CD8-positive, alpha-beta memory T cell (primary cell): ENCODE data around the gene TGM5. TPM values are rescaled to one million over a fixed set of nuclear protein-coding genes. Genes with fewer than 3 reads are reported as not detected.
"Not testable (repeated sequence)": the region's sequence is repeated elsewhere in the genome, so short reads cannot be mapped to it uniquely, and the experiment has no call there.

Experiments
- CTCF ChIA-PET: fragments of 350-600 bp; sonication (Branson Sonifier 250); formaldehyde crosslinking; loops from one replicate; lab custom pipeline; 2021; ENCODE audit warnings: antibody characterized with exemption; lab: Charles Lee
- POLR2A ChIA-PET: fragments of 350-600 bp; sonication (Branson Sonifier 250); formaldehyde crosslinking; loops from one replicate; lab custom pipeline; 2021; ENCODE audit warnings: antibody characterized with exemption; lab: Charles Lee
- DNase-seq, 5 donors: peaks; one replicate each; pipeline versions ENCODE4 v3.0.0 to v3.0.0-alpha.2; 2020 to 2022; ENCODE audit warnings: mixed read lengths in 1 of 5
- H3K27ac ChIP-seq: one replicate; pipeline ENCODE4 v1.7.0; 2013; ENCODE audit warnings: low read depth, mild to moderate bottlenecking, low read length, moderate library complexity
- H3K27me3 ChIP-seq: 2 replicates; pipeline ENCODE4 v1.7.0; 2013; ENCODE audit warnings: low read length, mild to moderate bottlenecking; ENCODE audit not compliant: insufficient read depth, poor library complexity, severe bottlenecking
- H3K36me3 ChIP-seq: 2 replicates; pipeline ENCODE4 v1.7.0; 2013; ENCODE audit warnings: mild to moderate bottlenecking, low read length, moderate library complexity; ENCODE audit not compliant: insufficient read depth
- H3K4me1 ChIP-seq: 2 replicates; pipeline ENCODE4 v1.7.0; 2013; ENCODE audit warnings: mild to moderate bottlenecking, low read length, moderate library complexity; ENCODE audit not compliant: insufficient read depth
- H3K4me3 ChIP-seq: 2 replicates; pipeline ENCODE4 v1.7.0; 2013; ENCODE audit warnings: mild to moderate bottlenecking, low read length
- H3K9me3 ChIP-seq: 2 replicates; pipeline ENCODE4 v1.7.0; 2013; ENCODE audit warnings: mild to moderate bottlenecking, low read length
- H3K27ac Mint-ChIP-seq, 8 donors: one replicate each; pipeline ENCODE4 v1.8.0; 2020 to 2021; ENCODE audit warnings: mixed read lengths in 8 of 8, mild to moderate bottlenecking in 6 of 8, inconsistent platforms in 3 of 8, moderate library complexity in 3 of 8
- H3K27me3 Mint-ChIP-seq, 2 donors: one replicate each; pipeline ENCODE4 v1.8.0; 2020 to 2021; ENCODE audit warnings: mixed read lengths in 2 of 2, mild to moderate bottlenecking in 1 of 2, moderate library complexity in 1 of 2
- H3K36me3 Mint-ChIP-seq, 3 donors: one replicate each; pipeline ENCODE4 v1.8.0; 2020 to 2021; ENCODE audit warnings: mixed read lengths in 3 of 3, inconsistent platforms in 1 of 3, mild to moderate bottlenecking in 1 of 3
- H3K4me1 Mint-ChIP-seq, 3 donors: one replicate each; pipeline ENCODE4 v1.8.0; 2020 to 2021; ENCODE audit warnings: mixed read lengths in 3 of 3, inconsistent platforms in 1 of 3, mild to moderate bottlenecking in 1 of 3
- H3K4me3 Mint-ChIP-seq, 7 donors: one replicate each; pipeline ENCODE4 v1.8.0; 2020 to 2021; ENCODE audit warnings: mixed read lengths in 7 of 7, mild to moderate bottlenecking in 6 of 7, moderate library complexity in 4 of 7, inconsistent platforms in 2 of 7
- H3K9me3 Mint-ChIP-seq, 5 donors: one replicate each; pipeline ENCODE4 v1.8.0; 2020 to 2022; ENCODE audit warnings: mixed read lengths in 5 of 5, mild to moderate bottlenecking in 3 of 5, moderate library complexity in 2 of 5, inconsistent platforms in 1 of 5
- polyA plus RNA-seq: library from polyadenylated mRNA; unstranded; fragments of 300-500 nt; fragmentation: Illumina TruSeq; gene quantifications from one replicate; pipeline ENCODE4 v1.2.3, GENCODE V29; 2021
- total RNA-seq, 2 experiments: library from RNA; stranded (reverse); gene quantifications; one replicate each; pipeline ENCODE4 v1.2.3, GENCODE V29; 2021

TGM5 gene
- total and polyA plus RNA-seq, 3 experiments from 2014 or later = 0.18 TPM; not detected in 2

DNA sequence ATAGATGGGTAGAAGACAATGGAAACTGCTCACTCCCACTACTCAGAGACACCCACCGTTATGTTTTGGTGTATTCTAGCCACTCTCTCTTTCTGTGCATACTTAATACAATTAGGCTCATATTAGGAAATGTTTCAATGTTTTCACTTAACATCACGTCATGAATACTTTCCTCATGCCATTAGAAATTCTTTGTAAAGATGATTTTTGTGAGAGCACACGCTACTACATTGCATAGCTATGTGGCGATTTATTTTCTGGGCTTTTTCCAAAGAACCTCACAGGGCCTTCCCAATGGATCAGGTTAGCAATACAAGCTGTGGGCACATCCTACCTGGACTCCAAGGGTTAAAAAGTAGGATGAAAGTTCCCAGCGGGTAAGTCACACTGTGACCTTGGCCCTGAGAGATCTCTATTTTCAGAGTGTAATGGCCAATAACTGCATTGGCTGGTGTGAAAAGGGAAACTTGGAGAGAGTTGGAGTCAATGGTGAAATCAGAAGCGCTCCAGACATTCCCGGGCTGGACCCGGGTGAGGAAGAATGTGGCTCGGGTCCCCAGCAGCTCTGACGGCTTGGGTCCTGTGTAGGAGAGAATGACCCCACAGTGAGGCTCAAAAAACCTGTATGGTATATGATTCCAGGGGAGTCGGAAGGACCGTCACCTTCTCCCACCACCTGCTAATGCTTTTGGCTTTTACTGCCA is 25.8 kb upstream of the TGM5 start:
- peaks cover 31 to 64% of the 10 kb centered on the region in 2 donors for H3K27me3 Mint-ChIP-seq
- CTCF ChIA-PET = no interaction called here
- POLR2A ChIA-PET = no interaction called here

DNA sequence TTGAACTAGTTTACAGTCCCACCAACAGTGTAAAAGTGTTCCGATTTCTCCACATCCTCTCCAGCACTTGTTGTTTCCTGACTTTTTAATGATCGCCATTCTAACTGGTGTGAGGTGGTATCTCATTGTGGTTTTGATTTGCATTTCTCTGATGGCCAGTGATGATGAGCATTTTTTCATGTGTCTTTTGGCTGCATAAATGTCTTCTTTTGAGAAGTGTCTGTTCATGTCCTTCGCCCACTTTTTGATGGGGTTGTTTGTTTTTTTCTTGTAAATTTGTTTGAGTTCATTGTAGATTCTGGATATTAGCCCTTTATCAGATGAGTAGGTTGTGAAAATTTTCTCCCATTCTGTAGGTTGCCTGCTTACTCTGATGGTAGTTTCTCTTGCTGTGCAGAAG is 22.9 kb upstream of the TGM5 start:
- H3K27ac ChIP-seq, H3K27ac Mint-ChIP-seq, H3K4me3 Mint-ChIP-seq, H3K9me3 ChIP-seq, H3K36me3 Mint-ChIP-seq, H3K4me1 Mint-ChIP-seq, H3K27me3 ChIP-seq, H3K4me1 ChIP-seq, H3K9me3 Mint-ChIP-seq, POLR2A ChIA-PET, H3K4me3 ChIP-seq, DNase-seq, CTCF ChIA-PET, H3K36me3 ChIP-seq: not testable (repeated sequence)
- H3K27me3 Mint-ChIP-seq = peaks cover 18 to 50% of the 10 kb centered on the region in 2 donors

More for the DNA sequence above, 25.8 kb upstream of the TGM5 start:
- H3K4me3 ChIP-seq = no peak overlapping the region
- H3K27me3 ChIP-seq = peaks cover 6% of the 10 kb centered on the region
- H3K9me3 ChIP-seq = no peaks in the 10 kb centered on the region
- no peaks in the 10 kb centered on the region for H3K36me3 Mint-ChIP-seq
- no peaks in the 10 kb centered on the region for H3K4me1 ChIP-seq
- no peak for DNase-seq
- no peak overlapping the region for H3K27ac ChIP-seq
- H3K36me3 ChIP-seq = no peaks in the 10 kb centered on the region
- H3K27ac Mint-ChIP-seq = no peak overlapping the region
- H3K9me3 Mint-ChIP-seq = no peaks in the 10 kb centered on the region
- H3K4me1 Mint-ChIP-seq = peaks cover 0 to 10% (median 3%) of the 10 kb centered on the region in 3 donors
- H3K4me3 Mint-ChIP-seq = no peak overlapping the region

DNA sequence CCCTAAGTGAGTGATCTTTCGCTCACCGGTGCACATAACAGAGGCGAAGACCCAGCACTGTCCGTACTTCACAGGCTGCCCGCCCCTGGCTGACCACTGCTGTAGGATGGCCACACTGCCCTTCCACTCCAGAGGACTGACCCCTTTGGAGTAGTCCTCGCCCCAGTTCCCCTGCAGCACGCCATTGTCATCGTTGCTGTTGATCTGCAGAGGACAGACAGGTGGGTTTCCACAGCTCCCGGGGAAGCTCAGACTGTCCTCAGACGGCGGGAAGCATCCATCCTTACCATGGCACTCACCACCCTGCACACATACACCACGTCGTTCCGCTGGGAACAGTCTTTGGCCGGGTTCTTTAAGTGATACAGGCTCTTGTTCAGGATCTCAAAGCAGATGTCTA is 20.5 kb upstream of the TGM5 start:
- DNase-seq = no peak
- H3K27ac Mint-ChIP-seq = peak overlapping the region in 1 of 8 donors; percentile 17
- no peaks in the 10 kb centered on the region for H3K9me3 Mint-ChIP-seq
- H3K4me3 Mint-ChIP-seq = no peak overlapping the region
- H3K27me3 Mint-ChIP-seq = peaks cover 5 to 33% of the 10 kb centered on the region in 2 donors
- Histone ChIP-seq H3K27me3 (no peaks in the 10 kb centered on the region), H3K4me1 (no peaks in the 10 kb centered on the region), H3K36me3 (no peaks in the 10 kb centered on the region), H3K4me3 (no peak overlapping the region), H3K27ac (no peak overlapping the region), H3K9me3 (no peaks in the 10 kb centered on the region)
- POLR2A ChIA-PET = no interaction called here
- H3K4me1 Mint-ChIP-seq = peaks cover 0 to 4% (median 0%) of the 10 kb centered on the region in 3 donors
- CTCF ChIA-PET = interaction anchor here (1.2 to 5.2 kb wide), 4 partner anchors 11 to 73 kb away, joined by 3 to 66 read pairs (median 12); no protein-coding TSS in a partner anchor
- no peaks in the 10 kb centered on the region for H3K36me3 Mint-ChIP-seq

DNA sequence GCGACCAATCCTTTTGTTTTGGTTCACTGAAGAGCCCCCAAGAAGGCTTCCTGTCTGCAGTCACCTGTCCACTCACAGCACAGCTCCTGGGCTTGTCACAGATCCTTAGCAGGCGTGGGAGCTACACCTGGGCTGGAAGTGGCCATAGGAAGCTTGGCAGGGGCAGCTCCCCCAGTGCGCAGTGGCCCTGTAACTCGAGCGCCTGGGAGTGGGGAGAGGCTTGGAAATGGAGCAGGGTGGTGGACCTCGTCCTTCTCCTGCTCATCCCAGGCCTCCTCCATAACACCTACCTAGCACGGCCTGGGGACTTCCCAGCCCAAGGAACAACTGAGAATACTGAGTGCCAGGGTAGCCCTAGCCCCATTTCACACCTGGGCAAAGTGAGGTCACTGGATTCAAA is 19.3 kb upstream of the TGM5 start:
- no peak overlapping the region for H3K27ac Mint-ChIP-seq
- Histone ChIP-seq H3K27ac (no peak overlapping the region), H3K9me3 (no peaks in the 10 kb centered on the region), H3K4me1 (no peaks in the 10 kb centered on the region), H3K36me3 (no peaks in the 10 kb centered on the region), H3K4me3 (no peak overlapping the region), H3K27me3 (no peaks in the 10 kb centered on the region)
- peaks cover 0 to 4% (median 0%) of the 10 kb centered on the region in 3 donors for H3K4me1 Mint-ChIP-seq
- ChIA-PET POLR2A (no interaction called here), CTCF (interaction anchor here (0.6 to 5.2 kb wide), 14 partner anchors 10 to 360 kb away, joined by 3 to 66 read pairs (median 4); partner anchors contain the start of gene TGM5)
- H3K36me3 Mint-ChIP-seq = no peaks in the 10 kb centered on the region
- H3K27me3 Mint-ChIP-seq = peaks cover 5 to 24% of the 10 kb centered on the region in 2 donors
- no peak overlapping the region for H3K4me3 Mint-ChIP-seq
- DNase-seq = no peak
- H3K9me3 Mint-ChIP-seq = no peaks in the 10 kb centered on the region

DNA sequence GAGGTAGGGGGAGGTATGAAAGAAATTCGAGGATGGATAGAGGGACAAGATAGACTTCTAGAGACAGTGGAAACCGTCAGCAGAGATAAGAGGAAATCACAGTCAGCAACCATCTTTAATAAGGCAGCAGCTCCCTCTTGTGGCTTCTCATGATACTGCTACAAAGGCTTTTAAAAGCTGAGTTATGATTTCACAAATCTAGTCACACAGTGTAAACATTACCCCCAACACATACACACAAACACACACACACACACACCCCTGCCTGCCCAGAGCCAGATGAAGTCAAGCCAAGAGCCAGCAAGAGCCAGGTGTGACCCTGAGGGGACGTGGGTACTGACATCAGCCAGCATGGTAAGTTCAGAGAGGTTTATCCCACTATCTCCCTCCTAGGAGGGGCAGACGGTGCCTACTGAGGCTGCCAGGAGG is 18.9 kb upstream of the TGM5 start:
- Mint-ChIP-seq H3K4me1 (peaks cover 0 to 4% (median 0%) of the 10 kb centered on the region in 3 donors), H3K27ac (peak overlapping the region in 1 of 8 donors; percentile 55), H3K9me3 (no peaks in the 10 kb centered on the region), H3K4me3 (no peak overlapping the region), H3K36me3 (no peaks in the 10 kb centered on the region), H3K27me3 (peaks cover 6 to 21% of the 10 kb centered on the region in 2 donors)
- Histone ChIP-seq H3K4me1 (no peaks in the 10 kb centered on the region), H3K27me3 (no peaks in the 10 kb centered on the region), H3K4me3 (no peak overlapping the region), H3K27ac (no peak overlapping the region), H3K36me3 (no peaks in the 10 kb centered on the region), H3K9me3 (no peaks in the 10 kb centered on the region)
- peak; percentile 15 to 54 (median 48) for DNase-seq
- POLR2A ChIA-PET = no interaction called here
- CTCF ChIA-PET = interaction anchor here (0.6 to 5.2 kb wide), 16 partner anchors 9 to 359 kb away, joined by 3 to 66 read pairs (median 4); partner anchors contain the start of gene TGM5

DNA sequence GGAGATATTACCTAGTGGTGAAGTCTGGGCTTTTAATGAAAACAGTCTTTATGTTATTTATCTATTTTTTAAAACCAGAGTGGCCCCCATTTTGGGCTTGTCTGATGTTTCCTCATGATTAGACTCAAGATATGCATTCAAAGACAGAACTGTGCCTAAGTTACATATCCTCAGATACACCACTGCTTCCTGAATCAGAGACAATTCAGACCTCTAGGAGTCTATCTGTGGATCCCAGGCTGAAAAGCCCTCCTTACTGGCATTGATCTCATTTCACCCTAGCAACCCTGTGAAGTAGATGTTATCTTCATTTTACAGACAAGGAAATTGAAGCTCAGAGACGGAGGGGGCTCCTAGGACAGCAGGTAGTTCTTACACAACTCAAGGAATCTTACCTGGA is 16.8 kb upstream of the TGM5 start:
- H3K4me1 Mint-ChIP-seq = peaks cover 0 to 4% (median 0%) of the 10 kb centered on the region in 3 donors
- H3K27me3 Mint-ChIP-seq = peaks cover 7 to 27% of the 10 kb centered on the region in 2 donors
- H3K4me3 Mint-ChIP-seq = no peak overlapping the region
- no peaks in the 10 kb centered on the region for H3K9me3 ChIP-seq
- no peak overlapping the region for H3K27ac ChIP-seq
- H3K27ac Mint-ChIP-seq = no peak overlapping the region
- H3K36me3 ChIP-seq = no peaks in the 10 kb centered on the region
- H3K4me3 ChIP-seq = no peak overlapping the region
- ChIA-PET POLR2A (no interaction called here), CTCF (interaction anchor here (5.2 kb wide), 1 partner anchor 58 kb away, joined by 66 read pairs; no protein-coding TSS in a partner anchor)
- DNase-seq = no peak
- no peaks in the 10 kb centered on the region for H3K9me3 Mint-ChIP-seq
- no peaks in the 10 kb centered on the region for H3K36me3 Mint-ChIP-seq
- no peaks in the 10 kb centered on the region for H3K27me3 ChIP-seq
- H3K4me1 ChIP-seq = no peaks in the 10 kb centered on the region

DNA sequence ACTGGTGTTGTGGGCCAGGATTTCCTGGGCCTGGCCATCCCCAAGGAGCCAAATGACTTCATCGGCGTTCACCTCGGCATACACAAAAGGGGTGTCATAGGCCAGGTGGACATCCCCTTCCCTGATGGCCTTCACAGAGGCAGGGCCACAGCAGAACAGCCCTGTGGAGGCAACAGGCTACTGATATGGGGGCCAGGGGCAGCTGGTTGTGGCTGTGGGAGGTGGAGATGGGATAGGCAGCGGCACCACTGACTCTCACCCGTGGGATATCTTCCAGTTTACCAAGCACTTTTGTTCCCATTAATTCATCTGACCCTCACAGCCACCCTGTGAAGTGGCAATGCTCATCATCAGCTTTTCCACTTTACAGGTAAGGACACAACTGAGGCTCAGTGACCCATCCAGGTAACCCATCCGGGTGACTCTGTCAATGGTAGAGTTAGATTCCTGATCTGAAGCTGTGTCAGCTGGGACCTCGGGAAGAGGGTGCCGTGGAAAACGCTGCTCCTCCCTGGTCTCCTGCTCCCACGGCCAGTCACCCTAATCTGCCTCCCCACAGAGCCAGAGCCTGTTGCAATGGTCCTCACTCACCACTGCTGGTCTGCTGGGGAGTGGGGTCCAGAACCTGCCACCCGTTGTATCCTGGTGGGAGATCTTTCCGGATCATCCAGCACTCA is 15.3 kb upstream of the TGM5 start:
- ChIA-PET POLR2A (no interaction called here), CTCF (no interaction called here)
- H3K4me3 Mint-ChIP-seq = no peak overlapping the region
- Histone ChIP-seq H3K9me3 (no peaks in the 10 kb centered on the region), H3K36me3 (no peaks in the 10 kb centered on the region), H3K27ac (no peak overlapping the region), H3K4me1 (no peaks in the 10 kb centered on the region), H3K4me3 (no peak overlapping the region), H3K27me3 (no peaks in the 10 kb centered on the region)
- H3K27me3 Mint-ChIP-seq = peaks cover 7 to 19% of the 10 kb centered on the region in 2 donors
- no peaks in the 10 kb centered on the region for H3K36me3 Mint-ChIP-seq
- H3K9me3 Mint-ChIP-seq = no peaks in the 10 kb centered on the region
- no peak for DNase-seq
- H3K4me1 Mint-ChIP-seq = peaks cover 0 to 4% (median 0%) of the 10 kb centered on the region in 3 donors
- H3K27ac Mint-ChIP-seq = peak overlapping the region in 1 of 8 donors; percentile 88

DNA sequence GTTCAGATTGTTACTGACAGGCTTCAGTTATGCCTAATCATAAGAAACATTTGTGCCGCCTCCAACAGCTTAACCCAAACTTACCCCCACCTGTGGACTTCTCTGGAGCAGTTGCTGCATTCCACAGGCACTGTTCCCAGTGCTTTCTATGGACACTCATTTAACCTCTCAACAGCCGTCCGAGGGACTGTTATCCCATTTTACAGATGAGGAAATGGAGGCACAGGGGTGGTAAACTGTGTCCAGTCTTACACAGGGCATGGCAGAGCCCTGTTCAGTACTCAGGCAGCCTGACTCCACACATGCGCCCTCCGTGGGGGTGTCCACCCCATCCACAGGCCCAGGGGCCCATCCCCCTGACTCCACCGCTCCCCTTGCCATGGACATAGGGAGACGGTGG is 14.3 kb upstream of the TGM5 start:
- Mint-ChIP-seq H3K4me3 (no peak overlapping the region), H3K27ac (no peak overlapping the region), H3K9me3 (no peaks in the 10 kb centered on the region), H3K27me3 (peaks cover 8 to 22% of the 10 kb centered on the region in 2 donors), H3K4me1 (peaks cover 0 to 4% (median 0%) of the 10 kb centered on the region in 3 donors), H3K36me3 (no peaks in the 10 kb centered on the region)
- no peak for DNase-seq
- H3K4me1 ChIP-seq = no peaks in the 10 kb centered on the region
- CTCF ChIA-PET = interaction anchor here (1.7 kb wide), 1 partner anchor 55 kb away, joined by 5 read pairs; no protein-coding TSS in a partner anchor
- no peaks in the 10 kb centered on the region for H3K9me3 ChIP-seq
- POLR2A ChIA-PET = no interaction called here
- H3K27me3 ChIP-seq = no peaks in the 10 kb centered on the region
- no peak overlapping the region for H3K4me3 ChIP-seq
- no peak overlapping the region for H3K27ac ChIP-seq
- H3K36me3 ChIP-seq = no peaks in the 10 kb centered on the region
